Transverse colon (tissue), 4 donors: ENCODE results near the gene ZNF672. TPM values are rescaled to one million over a fixed set of nuclear protein-coding genes. Genes with fewer than 3 reads are reported as not detected.
A peak's percentile ranks its signal among the peaks of the same experiment; 100 is the strongest.
"Not testable (repeated sequence)": the region's sequence is repeated elsewhere in the genome, so short reads cannot be mapped to it uniquely, and the experiment has no call there.

Source experiments
- DNase-seq: peaks from one replicate; pipeline ENCODE4 v3.0.0-alpha.2; 2019
- H3K27ac ChIP-seq, 4 donors: fragments of 200-600 bp; sonication (generic); 2 replicates each; pipeline ENCODE4 v1.5.1; 2016 to 2018; ENCODE audit warnings: inconsistent platforms in 4 of 4
- H3K27me3 ChIP-seq: fragments of 200-600 bp; sonication (generic); 2 replicates; pipeline ENCODE4 v1.5.1; 2017; ENCODE audit warnings: inconsistent platforms
- H3K36me3 ChIP-seq, 4 donors: fragments of 200-600 bp; sonication (generic); 2 replicates each; pipeline ENCODE4 v1.5.1; 2017 to 2019; ENCODE audit warnings: inconsistent platforms in 4 of 4
- H3K4me1 ChIP-seq, 4 donors: fragments of 200-600 bp; sonication (generic); 2 replicates each; pipeline ENCODE4 v1.5.1; 2017 to 2020; ENCODE audit warnings: inconsistent platforms in 4 of 4
- H3K4me3 ChIP-seq, 4 donors: fragments of 200-600 bp; sonication (generic); 1 replicate in 1 of 4; 2 replicates in 3 of 4; pipeline versions ENCODE4 v1.5.1 to v1.6.1; 2017 to 2019; ENCODE audit warnings: inconsistent platforms in 4 of 4
- H3K9me3 ChIP-seq, 2 donors: fragments of 200-600 bp; sonication (generic); 2 replicates each; pipeline ENCODE4 v1.5.1; 2017 to 2019; ENCODE audit warnings: inconsistent platforms in 2 of 2
- CTCF ChIP-seq, 5 experiments: fragments of 200-600 bp in 3 of 5; fragments of 450-650 bp in 2 of 5; sonication (generic) in 3 of 5; IDR thresholded peaks; 1 replicate in 2 of 5; 2 replicates in 3 of 5; pipeline ENCODE4 v1.5.1; 2016 to 2017; ENCODE audit warnings: antibody characterized with exemption in 5 of 5, inconsistent platforms in 3 of 5, mild to moderate bottlenecking in 2 of 5, moderate library complexity in 1 of 5
- EP300 ChIP-seq: sonication (generic); formaldehyde crosslinking; IDR thresholded peaks from one replicate; pipeline ENCODE4 v1.6.1; 2017; ENCODE audit warnings: antibody characterized with exemption, low read depth
- POLR2A ChIP-seq: fragments of 450-650 bp; IDR thresholded peaks from one replicate; pipeline ENCODE4 v1.6.1; 2016; ENCODE audit warnings: antibody characterized with exemption, mild to moderate bottlenecking, moderate library complexity
- POLR2AphosphoS5 ChIP-seq, 3 donors: sonication (generic); formaldehyde crosslinking; IDR thresholded peaks; one replicate each; pipeline ENCODE4 v1.6.1; 2016; ENCODE audit warnings: antibody characterized with exemption in 3 of 3
- WGBS, 2 donors: methylation state at CpG; one replicate each; pipeline ENCODE4 v1.1.5; 2018; ENCODE audit warnings: low coverage in 1 of 2; 5-methylcytosine and 5-hydroxymethylcytosine counted together
- in situ Hi-C, 4 donors: fragments of 200-750 bp; cut with MboI; loops; one replicate each; pipeline versions ENCODE4 v1.15.0 to v1.15.1; 2017; ENCODE audit warnings: low sequenced_read_pairs in 3 of 4, low pct_ligation_motif_present in 1 of 4, low pct_unique_long_range_greater_than_20kb in 1 of 4
- intact Hi-C: fragments of 100-400 bp; cut with DNase I; formaldehyde crosslinking; loops from one replicate; pipeline ENCODE4 v1.15.1; 2023; ENCODE audit warnings: low total_unique reads
- total RNA-seq, 4 donors: library from RNA; depleted of rRNA; stranded (reverse); fragments of >200 nt; gene quantifications; one replicate each; pipeline ENCODE4 v1.1.0, GENCODE V29; 2016

Gene ZNF672
- total RNA-seq, result 10 to 100 TPM; 34.8 to 53.1 (median 44.7) TPM

GRCh38 chr1:248837781-248838356 is at the start of gene ZNF672:
Gene ZNF672, plus strand, starts transcription at chr1:248838224. Its CDS starts 9,051 bp downstream, at chr1:248847275.
- TF ChIP-seq CTCF (IDR thresholded peaks at IDR 0.05) (peak in 2 of 5 experiments; percentile 20 to 21), EP300 (no peak), POLR2A (peak; percentile 95), POLR2AphosphoS5 (IDR thresholded peaks at IDR 0.05) (peak; percentile 65 to 94 (median 90))
- WGBS, 2 donors, result 0% methylated on average over 30 of the region's 48 CpGs; no CpG with 5 or more reads in 1 of the 2 donors
- H3K27ac ChIP-seq, result peak within 1 kb of the TSS; percentile 95 to 100 (median 98)
- peak; percentile 98 for DNase-seq
- H3K36me3 ChIP-seq, result no peaks in the 10 kb centered on the region
- in situ Hi-C loops (no loop called here), intact Hi-C loops (loop anchor here (2.0 kb wide), 1 partner anchor 21 kb away; the partner anchor contains the start of gene ZNF692)
- no peaks in the 10 kb centered on the region for H3K27me3 ChIP-seq
- peak within 1 kb of the TSS; percentile 52 to 97 (median 82) for H3K4me3 ChIP-seq
- no peaks in the 10 kb centered on the region for H3K9me3 ChIP-seq
- H3K4me1 ChIP-seq, result peaks cover 14 to 31% (median 20%) of the 10 kb centered on the region in 4 donors

GRCh38 chr1:248788327-248788726 is 49.7 kb upstream of the ZNF672 start:
- 88% methylated on average over 3 of the region's 3 CpGs; no CpG with 5 or more reads in 1 of the 2 donors for WGBS, 2 donors
- Histone ChIP-seq H3K36me3 (no peaks in the 10 kb centered on the region), H3K4me3 (no peak overlapping the region), H3K27ac (peak overlapping the region in 3 of 4 donors; percentile 29 to 65 (median 40)), H3K4me1 (peaks cover 0 to 18% (median 0%) of the 10 kb centered on the region in 4 donors), H3K27me3 (no peaks in the 10 kb centered on the region), H3K9me3 (no peaks in the 10 kb centered on the region)
- TF ChIP-seq POLR2AphosphoS5 (IDR thresholded peaks at IDR 0.05), result peak in 1 of 3 donors; percentile 51
- no peak for TF ChIP-seq CTCF (IDR thresholded peaks at IDR 0.05)
- intact Hi-C loops, result no loop called here
- no peak for DNase-seq
- in situ Hi-C loops, result no loop called here

- H3K4me3 ChIP-seq, H3K27me3 ChIP-seq, DNase-seq, H3K36me3 ChIP-seq, in situ Hi-C loops, H3K9me3 ChIP-seq, intact Hi-C loops: not testable (repeated sequence)
- Histone ChIP-seq H3K4me1 (peaks cover 0 to 12% (median 0%) of the 10 kb centered on the region in 4 donors), H3K27ac (peak overlapping the region in 3 of 4 donors; percentile 29 to 65 (median 40))
- WGBS, 2 donors, result 63 to 78% methylated on average over 2 of the region's 2 CpGs
- peak in 1 of 3 donors; percentile 18 for TF ChIP-seq POLR2AphosphoS5 (IDR thresholded peaks at IDR 0.05)
Measured at GRCh38 chr1:248789337-248789736, 48.7 kb upstream of the ZNF672 start.

- 81 to 89% methylated on average over 4 to 5 of the region's 5 CpGs for WGBS, 2 donors
- intact Hi-C loops, result loop anchor here (5.0 kb wide), 1 partner anchor 778 kb away; the partner anchor contains the start of gene OR2L5
- in situ Hi-C loops, result no loop called here
- H3K27ac ChIP-seq, result no peak overlapping the region
- H3K4me3 ChIP-seq, result no peak overlapping the region
- no peak for DNase-seq
- H3K9me3 ChIP-seq, result peaks cover 0 to 7% of the 10 kb centered on the region in 2 donors
- TF ChIP-seq CTCF (IDR thresholded peaks at IDR 0.05) (no peak), POLR2A (no peak), POLR2AphosphoS5 (IDR thresholded peaks at IDR 0.05) (no peak), EP300 (no peak)
- H3K36me3 ChIP-seq, result no peaks in the 10 kb centered on the region
- H3K4me1 ChIP-seq, result peaks cover 0 to 12% (median 0%) of the 10 kb centered on the region in 4 donors
- no peaks in the 10 kb centered on the region for H3K27me3 ChIP-seq
Measured at GRCh38 chr1:248790456-248790855, 47.6 kb upstream of the ZNF672 start.
